ENCODE results near the gene TNS3.
A peak's percentile ranks its signal among the peaks of the same experiment; 100 is the strongest.

TNS3 gene

GRCh38 chr7:47322731-47323130 is 259.2 kb downstream of the TNS3 start:
- peaks cover 0 to 100% (median 0%) of the 10 kb centered on the region in 11 experiments; a peak in 6 of 22 replicates for H4K20me1 ChIP-seq
- peak overlapping the region in 1 of 11 experiments; percentile 13; a peak in 1 of 22 replicates for H3K27ac ChIP-seq
- H3K4me1 ChIP-seq, result peaks cover 22 to 49% (median 37%) of the 10 kb centered on the region in 10 experiments
- H3K4me3 ChIP-seq, result no peak overlapping the region
- H3K36me3 ChIP-seq, result peaks cover 23 to 100% (median 35%) of the 10 kb centered on the region in 11 experiments; a peak in 21 of 22 replicates
- peaks cover 0 to 12% (median 0%) of the 10 kb centered on the region in 11 experiments; a peak in 4 of 22 replicates for H3K9me3 ChIP-seq (replicated peaks in 1 of 11)
- no peak overlapping the region for H3K9ac ChIP-seq
- TF ChIP-seq Cebpa-rat (IDR thresholded peaks at IDR 0.05), result no peak
- peak overlapping the region in 6 of 11 experiments; percentile 8 to 66 (median 46); a peak in 6 of 22 replicates for H3K4me2 ChIP-seq
- no peaks in the 10 kb centered on the region for H3K27me3 ChIP-seq

- Histone ChIP-seq H3K27ac (no peak overlapping the region), H3K4me1 (peaks cover 28 to 58% (median 40%) of the 10 kb centered on the region in 10 experiments), H3K27me3 (no peaks in the 10 kb centered on the region), H3K9ac (no peak overlapping the region), H3K9me3 (replicated peaks in 1 of 11) (peaks cover 0 to 12% (median 0%) of the 10 kb centered on the region in 11 experiments; a peak in 4 of 22 replicates), H4K20me1 (peaks cover 0 to 100% (median 0%) of the 10 kb centered on the region in 11 experiments; a peak in 6 of 22 replicates), H3K4me2 (no peak overlapping the region), H3K4me3 (no peak overlapping the region), H3K36me3 (peaks cover 23 to 100% (median 35%) of the 10 kb centered on the region in 11 experiments; a peak in 21 of 22 replicates)
- TF ChIP-seq Cebpa-rat (IDR thresholded peaks at IDR 0.05), result no peak
These were observed 261.6 kb downstream of the TNS3 start for GRCh38 chr7:47320296-47320695.

GRCh38 chr7:47318395-47319182 is 263.3 kb downstream of the TNS3 start:
- H3K4me1 ChIP-seq, result peaks cover 30 to 66% (median 43%) of the 10 kb centered on the region in 10 experiments
- H3K27ac ChIP-seq, result 0 out of 22 replicates have a peak overlapping the region, but pooled peaks of 1 of the 11 experiments have one; percentile 1
- H3K4me2 ChIP-seq, result peak overlapping the region; percentile 1 to 71 (median 53); a peak in 18 of 22 replicates
- H3K9me3 ChIP-seq (replicated peaks in 1 of 11), result peaks cover 0 to 12% (median 0%) of the 10 kb centered on the region in 11 experiments; a peak in 4 of 22 replicates
- peaks cover 0 to 100% (median 0%) of the 10 kb centered on the region in 11 experiments; a peak in 7 of 22 replicates for H4K20me1 ChIP-seq
- no peak for TF ChIP-seq Cebpa-rat (IDR thresholded peaks at IDR 0.05)
- no peak overlapping the region for H3K4me3 ChIP-seq
- peaks cover 23 to 100% (median 35%) of the 10 kb centered on the region in 11 experiments; a peak in 21 of 22 replicates for H3K36me3 ChIP-seq
- no peak overlapping the region for H3K9ac ChIP-seq
- no peaks in the 10 kb centered on the region for H3K27me3 ChIP-seq

GRCh38 chr7:47317487-47317886 is 264.4 kb downstream of the TNS3 start:
- no peak for TF ChIP-seq Cebpa-rat (IDR thresholded peaks at IDR 0.05)
- Histone ChIP-seq H3K27ac (peak overlapping the region in 10 of 11 experiments; percentile 8 to 62 (median 33); a peak in 17 of 22 replicates), H3K4me2 (peak overlapping the region; percentile 36 to 71 (median 55)), H3K4me3 (no peak overlapping the region), H3K4me1 (peaks cover 30 to 60% (median 37%) of the 10 kb centered on the region in 10 experiments), H3K27me3 (no peaks in the 10 kb centered on the region), H3K9ac (peak overlapping the region in 3 of 11 experiments; percentile 2 to 42 (median 21); a peak in 2 of 22 replicates), H4K20me1 (peaks cover 0 to 100% (median 0%) of the 10 kb centered on the region in 11 experiments; a peak in 7 of 22 replicates), H3K9me3 (replicated peaks in 1 of 11) (peaks cover 0 to 20% (median 0%) of the 10 kb centered on the region in 11 experiments; a peak in 6 of 22 replicates), H3K36me3 (peaks cover 23 to 100% (median 35%) of the 10 kb centered on the region in 11 experiments; a peak in 21 of 22 replicates)

- Histone ChIP-seq H3K27ac (0 out of 22 replicates have a peak overlapping the region, but pooled peaks of 1 of the 11 experiments have one; percentile 2), H3K4me2 (no peak overlapping the region), H3K4me1 (peaks cover 21 to 43% (median 27%) of the 10 kb centered on the region in 10 experiments), H3K27me3 (no peaks in the 10 kb centered on the region), H3K9me3 (replicated peaks in 1 of 11) (peaks cover 3 to 33% (median 10%) of the 10 kb centered on the region in 11 experiments; a peak in 18 of 22 replicates), H3K9ac (no peak overlapping the region), H4K20me1 (peaks cover 0 to 95% (median 0%) of the 10 kb centered on the region in 11 experiments; a peak in 7 of 22 replicates), H3K36me3 (peaks cover 11 to 100% (median 23%) of the 10 kb centered on the region in 11 experiments; a peak in 20 of 22 replicates), H3K4me3 (no peak overlapping the region)
- no peak for TF ChIP-seq Cebpa-rat (IDR thresholded peaks at IDR 0.05)
These were observed 266.9 kb downstream of the TNS3 start for GRCh38 chr7:47314728-47315607.

- no peak overlapping the region for H3K9ac ChIP-seq
- H3K27ac ChIP-seq, result no peak overlapping the region
- no peak for TF ChIP-seq Cebpa-rat (IDR thresholded peaks at IDR 0.05)
- peaks cover 10 to 40% (median 17%) of the 10 kb centered on the region in 11 experiments; a peak in 20 of 22 replicates for H3K9me3 ChIP-seq (replicated peaks in 1 of 11)
- H3K4me1 ChIP-seq, result peaks cover 21 to 35% (median 25%) of the 10 kb centered on the region in 10 experiments
- no peak overlapping the region for H3K4me3 ChIP-seq
- H4K20me1 ChIP-seq, result peaks cover 0 to 95% (median 0%) of the 10 kb centered on the region in 11 experiments; a peak in 7 of 22 replicates
- H3K27me3 ChIP-seq, result no peaks in the 10 kb centered on the region
- no peak overlapping the region for H3K4me2 ChIP-seq
- peaks cover 5 to 100% (median 22%) of the 10 kb centered on the region in 11 experiments; a peak in 20 of 22 replicates for H3K36me3 ChIP-seq
These were observed 267.7 kb downstream of the TNS3 start for GRCh38 chr7:47314248-47314647.

- no peak for TF ChIP-seq Cebpa-rat (IDR thresholded peaks at IDR 0.05)
- H4K20me1 ChIP-seq, result peaks cover 0 to 95% (median 0%) of the 10 kb centered on the region in 11 experiments; a peak in 7 of 22 replicates
- peaks cover 16 to 29% (median 20%) of the 10 kb centered on the region in 10 experiments for H3K4me1 ChIP-seq
- H3K9ac ChIP-seq, result no peak overlapping the region
- no peaks in the 10 kb centered on the region for H3K27me3 ChIP-seq
- H3K4me2 ChIP-seq, result 0 out of 22 replicates have a peak overlapping the region, but pooled peaks of 1 of the 11 experiments have one; percentile 12
- H3K36me3 ChIP-seq, result peaks cover 5 to 100% (median 20%) of the 10 kb centered on the region in 11 experiments; a peak in 21 of 22 replicates
- no peak overlapping the region for H3K4me3 ChIP-seq
- peaks cover 14 to 41% (median 24%) of the 10 kb centered on the region in 11 experiments; a peak in 21 of 22 replicates for H3K9me3 ChIP-seq (replicated peaks in 1 of 11)
- H3K27ac ChIP-seq, result no peak overlapping the region
These were observed 268.3 kb downstream of the TNS3 start for GRCh38 chr7:47313564-47313963.

GRCh38 chr7:47311891-47312290 is 270.0 kb downstream of the TNS3 start:
- Histone ChIP-seq H3K4me3 (no peak overlapping the region), H3K27ac (no peak overlapping the region), H4K20me1 (peaks cover 0 to 95% (median 0%) of the 10 kb centered on the region in 11 experiments; a peak in 7 of 22 replicates), H3K9ac (no peak overlapping the region), H3K27me3 (no peaks in the 10 kb centered on the region), H3K4me2 (no peak overlapping the region), H3K9me3 (replicated peaks in 1 of 11) (peaks cover 14 to 39% (median 30%) of the 10 kb centered on the region in 11 experiments; a peak in 21 of 22 replicates), H3K4me1 (peaks cover 0 to 12% (median 3%) of the 10 kb centered on the region in 10 experiments; a peak in 15 of 20 replicates), H3K36me3 (peaks cover 6 to 98% (median 16%) of the 10 kb centered on the region in 11 experiments; a peak in 18 of 22 replicates)
- TF ChIP-seq Cebpa-rat (IDR thresholded peaks at IDR 0.05), result no peak
